Astrocyte (in vitro differentiated cells and primary cell): ENCODE results near the gene PLEKHA1. TPM values are rescaled to one million over a fixed set of nuclear protein-coding genes. Genes with fewer than 3 reads are reported as not detected.

Experiments
- DNase-seq: peaks from one replicate; pipeline ENCODE4 v3.0.0-alpha.2; 2010; ENCODE audit warnings: low read depth
- FAIRE-seq: peaks from 2 replicates; lab custom pipeline; 2011; peaks lifted over from hg19 to GRCh38; lab: Jason Lieb, UNC
- H2AFZ ChIP-seq: 2 replicates; pipeline ENCODE4 v1.6.0; 2012; ENCODE audit warnings: low read depth, low read length, inconsistent platforms
- H3K27ac ChIP-seq: 2 replicates; pipeline ENCODE4 v1.5.1; 2011; ENCODE audit warnings: low read depth, low read length, inconsistent platforms
- H3K27me3 ChIP-seq: 2 replicates; pipeline ENCODE4 v1.6.0; 2011; ENCODE audit warnings: low read length, inconsistent platforms; ENCODE audit not compliant: insufficient read depth
- H3K36me3 ChIP-seq: 2 replicates; pipeline ENCODE4 v1.5.1; 2011; ENCODE audit warnings: low read length, inconsistent platforms; ENCODE audit not compliant: insufficient read depth
- H3K4me1 ChIP-seq: 2 replicates; pipeline ENCODE4 v1.5.1; 2011; ENCODE audit warnings: low read length, inconsistent platforms; ENCODE audit not compliant: insufficient read depth
- H3K4me2 ChIP-seq: 2 replicates; pipeline ENCODE4 v1.6.0; 2012; ENCODE audit warnings: low read length, inconsistent platforms
- H3K4me3 ChIP-seq: 2 replicates; pipeline ENCODE4 v1.5.1; 2011; ENCODE audit warnings: low read depth, mild to moderate bottlenecking, low read length, inconsistent platforms; ENCODE audit not compliant: insufficient read depth
- H3K79me2 ChIP-seq: 2 replicates; pipeline ENCODE4 v1.6.0; 2012; ENCODE audit warnings: mild to moderate bottlenecking, low read length, inconsistent platforms; ENCODE audit not compliant: insufficient read depth
- H3K9ac ChIP-seq: 2 replicates; pipeline ENCODE4 v1.6.0; 2012; ENCODE audit warnings: mild to moderate bottlenecking, low read length, inconsistent platforms
- H3K9me3 ChIP-seq: 2 replicates; pipeline ENCODE4 v1.5.1; 2012; ENCODE audit warnings: low read depth, mild to moderate bottlenecking, low read length, inconsistent platforms; ENCODE audit not compliant: insufficient read depth
- H4K20me1 ChIP-seq: 2 replicates; pipeline ENCODE4 v1.6.0; 2012; ENCODE audit warnings: low read length, inconsistent platforms; ENCODE audit not compliant: insufficient read depth
- H3K27ac Mint-ChIP-seq: one replicate; pipeline ENCODE4 v1.8.0; 2021; ENCODE audit warnings: mild to moderate bottlenecking, mixed read lengths; ENCODE audit not compliant: unreplicated experiment
- H3K27me3 Mint-ChIP-seq: one replicate; pipeline ENCODE4 v1.8.0; 2021; ENCODE audit warnings: low read depth, mixed read lengths; ENCODE audit not compliant: unreplicated experiment
- H3K36me3 Mint-ChIP-seq: one replicate; pipeline ENCODE4 v1.8.0; 2021; ENCODE audit warnings: low read depth, mixed read lengths; ENCODE audit not compliant: unreplicated experiment
- H3K4me1 Mint-ChIP-seq: one replicate; pipeline ENCODE4 v1.8.0; 2021; ENCODE audit warnings: low read depth, mixed read lengths; ENCODE audit not compliant: unreplicated experiment
- H3K4me3 Mint-ChIP-seq: one replicate; pipeline ENCODE4 v1.8.0; 2021; ENCODE audit warnings: mild to moderate bottlenecking, moderate library complexity, mixed read lengths; ENCODE audit not compliant: unreplicated experiment
- H3K9me3 Mint-ChIP-seq: one replicate; pipeline ENCODE4 v1.8.0; 2021; ENCODE audit warnings: mild to moderate bottlenecking, mixed read lengths; ENCODE audit not compliant: unreplicated experiment
- EZH2 ChIP-seq: IDR thresholded peaks from 2 replicates; pipeline ENCODE4 v1.6.1; 2012; ENCODE audit warnings: mild to moderate bottlenecking, low read length, inconsistent platforms; ENCODE audit not compliant: insufficient read depth
- total RNA-seq: library from RNA; stranded (reverse); gene quantifications from 2 replicates; pipeline ENCODE4 v1.2.1, GENCODE V29; 2021
- TF ChIP-seq, protein P1 (sequence below): IDR thresholded peaks from 2 replicates; pipeline ENCODE4 v1.5.1; 2011; ENCODE audit warnings: low read depth, mild to moderate bottlenecking, inconsistent platforms, low read length, moderate library complexity; ENCODE audit not compliant: insufficient read depth

Gene PLEKHA1
- total RNA-seq, 1 donor from 2014 or later: 31.7 TPM

- TF ChIP-seq, protein P1, sequence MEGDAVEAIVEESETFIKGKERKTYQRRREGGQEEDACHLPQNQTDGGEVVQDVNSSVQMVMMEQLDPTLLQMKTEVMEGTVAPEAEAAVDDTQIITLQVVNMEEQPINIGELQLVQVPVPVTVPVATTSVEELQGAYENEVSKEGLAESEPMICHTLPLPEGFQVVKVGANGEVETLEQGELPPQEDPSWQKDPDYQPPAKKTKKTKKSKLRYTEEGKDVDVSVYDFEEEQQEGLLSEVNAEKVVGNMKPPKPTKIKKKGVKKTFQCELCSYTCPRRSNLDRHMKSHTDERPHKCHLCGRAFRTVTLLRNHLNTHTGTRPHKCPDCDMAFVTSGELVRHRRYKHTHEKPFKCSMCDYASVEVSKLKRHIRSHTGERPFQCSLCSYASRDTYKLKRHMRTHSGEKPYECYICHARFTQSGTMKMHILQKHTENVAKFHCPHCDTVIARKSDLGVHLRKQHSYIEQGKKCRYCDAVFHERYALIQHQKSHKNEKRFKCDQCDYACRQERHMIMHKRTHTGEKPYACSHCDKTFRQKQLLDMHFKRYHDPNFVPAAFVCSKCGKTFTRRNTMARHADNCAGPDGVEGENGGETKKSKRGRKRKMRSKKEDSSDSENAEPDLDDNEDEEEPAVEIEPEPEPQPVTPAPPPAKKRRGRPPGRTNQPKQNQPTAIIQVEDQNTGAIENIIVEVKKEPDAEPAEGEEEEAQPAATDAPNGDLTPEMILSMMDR: no peak
- TF ChIP-seq EZH2: no peak
- Mint-ChIP-seq H3K4me3 (no peak overlapping the region), H3K27ac (no peak overlapping the region), H3K36me3 (peaks cover 3% of the 10 kb centered on the region), H3K4me1 (peaks cover 4% of the 10 kb centered on the region), H3K9me3 (peaks cover 2% of the 10 kb centered on the region), H3K27me3 (peaks cover 13% of the 10 kb centered on the region)
- no peak overlapping the region for H3K9ac ChIP-seq
- no peaks in the 10 kb centered on the region for H3K4me1 ChIP-seq
- H3K27me3 ChIP-seq: no peaks in the 10 kb centered on the region
- H2AFZ ChIP-seq: no peak overlapping the region
- no peaks in the 10 kb centered on the region for H3K9me3 ChIP-seq
- no peak overlapping the region for H3K4me3 ChIP-seq
- H3K36me3 ChIP-seq: no peaks in the 10 kb centered on the region
- FAIRE-seq (no peak), DNase-seq (no peak)
- no peak overlapping the region for H3K4me2 ChIP-seq
- no peaks in the 10 kb centered on the region for H4K20me1 ChIP-seq
- H3K79me2 ChIP-seq: no peaks in the 10 kb centered on the region
- no peak overlapping the region for H3K27ac ChIP-seq
These were observed 14.9 kb upstream of the PLEKHA1 start for GRCh38 chr10:122359621-122360020.

DNA sequence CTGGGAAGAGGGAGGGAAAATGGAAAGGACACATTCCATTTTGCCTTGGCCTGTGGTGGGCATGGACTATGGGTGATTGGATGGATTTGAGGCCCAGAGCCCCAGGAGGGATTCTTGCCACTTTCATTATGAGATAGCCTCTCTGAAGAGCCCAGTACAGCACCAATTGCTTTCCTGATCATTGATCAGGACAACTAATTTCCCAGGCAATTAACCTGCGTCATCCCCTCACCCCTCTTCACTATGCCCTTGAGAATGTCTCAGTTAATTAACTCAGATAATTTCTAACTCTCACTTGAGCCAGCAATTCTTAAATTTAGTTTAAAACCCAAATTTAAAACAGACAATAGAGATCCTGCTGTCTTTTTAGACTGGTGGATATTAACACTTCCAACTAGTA lies 13.5 kb upstream of the PLEKHA1 start:
- no peak for TF ChIP-seq EZH2
- TF ChIP-seq, protein P1: no peak
- peaks cover 4% of the 10 kb centered on the region for H3K4me1 Mint-ChIP-seq
- H4K20me1 ChIP-seq: no peaks in the 10 kb centered on the region
- no peaks in the 10 kb centered on the region for H3K4me1 ChIP-seq
- peaks cover 3% of the 10 kb centered on the region for H3K36me3 Mint-ChIP-seq
- DNase-seq (no peak), FAIRE-seq (no peak)
- H3K36me3 ChIP-seq: no peaks in the 10 kb centered on the region
- H3K27me3 Mint-ChIP-seq: peaks cover 21% of the 10 kb centered on the region
- no peaks in the 10 kb centered on the region for H3K27me3 ChIP-seq
- no peaks in the 10 kb centered on the region for H3K9me3 ChIP-seq
- H3K4me2 ChIP-seq: no peak overlapping the region
- H3K9ac ChIP-seq: no peak overlapping the region
- H3K4me3 Mint-ChIP-seq: no peak overlapping the region
- H3K9me3 Mint-ChIP-seq: peaks cover 2% of the 10 kb centered on the region
- no peak overlapping the region for H3K27ac ChIP-seq
- H2AFZ ChIP-seq: no peak overlapping the region
- no peak overlapping the region for H3K4me3 ChIP-seq
- no peaks in the 10 kb centered on the region for H3K79me2 ChIP-seq
- no peak overlapping the region for H3K27ac Mint-ChIP-seq

DNA sequence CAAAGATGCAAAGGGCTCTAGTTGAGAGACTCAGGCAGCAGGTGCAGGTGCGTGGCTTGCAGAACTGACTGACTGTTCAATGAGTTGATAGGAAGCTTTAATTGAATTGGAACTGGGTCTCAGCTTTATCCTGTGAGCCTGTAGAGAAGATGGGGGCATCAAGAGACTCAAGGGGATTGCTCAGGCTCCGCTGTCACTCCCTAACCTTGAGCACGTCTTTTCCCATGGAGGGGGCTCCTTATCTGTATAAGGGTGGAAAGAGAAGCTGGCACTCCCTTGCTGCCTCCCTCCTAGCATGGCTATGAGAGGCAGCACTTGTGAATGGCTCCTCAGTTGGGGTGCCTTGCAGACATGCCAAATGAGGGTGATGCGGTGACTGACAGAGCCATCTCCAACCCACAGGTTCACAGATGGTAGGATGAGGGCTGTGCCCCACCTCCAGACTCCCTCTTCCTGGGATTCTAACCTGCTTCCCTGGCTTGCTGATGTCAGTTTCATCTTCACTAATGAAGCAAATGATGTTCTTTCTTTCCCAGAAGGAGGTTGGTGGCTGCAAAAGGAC lies 12.4 kb upstream of the PLEKHA1 start:
- H3K9ac ChIP-seq: no peak overlapping the region
- no peak for FAIRE-seq
- no peaks in the 10 kb centered on the region for H3K9me3 ChIP-seq
- Mint-ChIP-seq H3K9me3 (peaks cover 5% of the 10 kb centered on the region), H3K4me3 (no peak overlapping the region), H3K27ac (no peak overlapping the region), H3K4me1 (peaks cover 4% of the 10 kb centered on the region), H3K36me3 (peaks cover 3% of the 10 kb centered on the region), H3K27me3 (peaks cover 21% of the 10 kb centered on the region)
- H3K4me2 ChIP-seq: no peak overlapping the region
- H3K79me2 ChIP-seq: no peaks in the 10 kb centered on the region
- H2AFZ ChIP-seq: no peak overlapping the region
- H3K27me3 ChIP-seq: no peaks in the 10 kb centered on the region
- no peak for DNase-seq
- H3K4me3 ChIP-seq: no peak overlapping the region
- H3K4me1 ChIP-seq: no peaks in the 10 kb centered on the region
- no peaks in the 10 kb centered on the region for H4K20me1 ChIP-seq
- no peaks in the 10 kb centered on the region for H3K36me3 ChIP-seq
- H3K27ac ChIP-seq: no peak overlapping the region
- TF ChIP-seq, protein P1: no peak
- no peak for TF ChIP-seq EZH2
